Esophagus muscularis mucosa (tissue), 4 donors: ENCODE data around the gene ART3.

Experiments used
- EP300 ChIP-seq: sonication (generic); formaldehyde crosslinking; IDR thresholded peaks from one replicate; pipeline ENCODE4 v1.6.1; 2017; ENCODE audit warnings: antibody characterized with exemption
- POLR2A ChIP-seq: fragments of 450-650 bp; IDR thresholded peaks from one replicate; pipeline ENCODE4 v1.6.1; 2017; ENCODE audit warnings: antibody characterized with exemption, moderate library complexity, mild to moderate bottlenecking, low read depth
- TF ChIP-seq, protein P1 (sequence below), 3 experiments: fragments of 200-600 bp in 2 of 3; fragments of 450-650 bp in 1 of 3; sonication (generic) in 2 of 3; IDR thresholded peaks; one replicate each; pipeline ENCODE4 v1.5.1; 2017 to 2019; ENCODE audit warnings: antibody characterized with exemption in 3 of 3, mild to moderate bottlenecking in 2 of 3, moderate library complexity in 1 of 3

DNA sequence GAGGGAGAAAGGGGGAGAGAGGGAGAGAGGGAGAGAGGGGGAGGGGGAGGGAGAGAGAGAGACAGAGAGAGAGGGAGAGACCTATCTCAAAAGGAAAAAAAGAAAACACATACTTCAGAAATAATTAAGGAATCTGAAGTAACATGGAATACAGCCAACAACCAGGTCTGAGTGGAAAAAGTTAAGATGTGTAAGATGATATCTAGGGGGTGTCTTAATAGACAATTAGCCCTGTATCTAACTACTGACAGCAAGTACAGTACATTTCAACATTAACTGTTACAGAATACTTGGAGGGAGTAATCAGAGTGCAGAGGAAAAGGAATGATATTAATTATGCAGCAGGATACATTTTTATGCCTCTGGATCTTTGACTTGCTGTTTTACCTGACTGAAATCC lies 51.3 kb downstream of the ART3 start:
- no peak for TF ChIP-seq POLR2A
- TF ChIP-seq, protein P1, sequence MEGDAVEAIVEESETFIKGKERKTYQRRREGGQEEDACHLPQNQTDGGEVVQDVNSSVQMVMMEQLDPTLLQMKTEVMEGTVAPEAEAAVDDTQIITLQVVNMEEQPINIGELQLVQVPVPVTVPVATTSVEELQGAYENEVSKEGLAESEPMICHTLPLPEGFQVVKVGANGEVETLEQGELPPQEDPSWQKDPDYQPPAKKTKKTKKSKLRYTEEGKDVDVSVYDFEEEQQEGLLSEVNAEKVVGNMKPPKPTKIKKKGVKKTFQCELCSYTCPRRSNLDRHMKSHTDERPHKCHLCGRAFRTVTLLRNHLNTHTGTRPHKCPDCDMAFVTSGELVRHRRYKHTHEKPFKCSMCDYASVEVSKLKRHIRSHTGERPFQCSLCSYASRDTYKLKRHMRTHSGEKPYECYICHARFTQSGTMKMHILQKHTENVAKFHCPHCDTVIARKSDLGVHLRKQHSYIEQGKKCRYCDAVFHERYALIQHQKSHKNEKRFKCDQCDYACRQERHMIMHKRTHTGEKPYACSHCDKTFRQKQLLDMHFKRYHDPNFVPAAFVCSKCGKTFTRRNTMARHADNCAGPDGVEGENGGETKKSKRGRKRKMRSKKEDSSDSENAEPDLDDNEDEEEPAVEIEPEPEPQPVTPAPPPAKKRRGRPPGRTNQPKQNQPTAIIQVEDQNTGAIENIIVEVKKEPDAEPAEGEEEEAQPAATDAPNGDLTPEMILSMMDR (IDR thresholded peaks at IDR 0.05): no peak
- TF ChIP-seq EP300: no peak
